Measurements from ENCODE around the gene MISP3.

DNA sequence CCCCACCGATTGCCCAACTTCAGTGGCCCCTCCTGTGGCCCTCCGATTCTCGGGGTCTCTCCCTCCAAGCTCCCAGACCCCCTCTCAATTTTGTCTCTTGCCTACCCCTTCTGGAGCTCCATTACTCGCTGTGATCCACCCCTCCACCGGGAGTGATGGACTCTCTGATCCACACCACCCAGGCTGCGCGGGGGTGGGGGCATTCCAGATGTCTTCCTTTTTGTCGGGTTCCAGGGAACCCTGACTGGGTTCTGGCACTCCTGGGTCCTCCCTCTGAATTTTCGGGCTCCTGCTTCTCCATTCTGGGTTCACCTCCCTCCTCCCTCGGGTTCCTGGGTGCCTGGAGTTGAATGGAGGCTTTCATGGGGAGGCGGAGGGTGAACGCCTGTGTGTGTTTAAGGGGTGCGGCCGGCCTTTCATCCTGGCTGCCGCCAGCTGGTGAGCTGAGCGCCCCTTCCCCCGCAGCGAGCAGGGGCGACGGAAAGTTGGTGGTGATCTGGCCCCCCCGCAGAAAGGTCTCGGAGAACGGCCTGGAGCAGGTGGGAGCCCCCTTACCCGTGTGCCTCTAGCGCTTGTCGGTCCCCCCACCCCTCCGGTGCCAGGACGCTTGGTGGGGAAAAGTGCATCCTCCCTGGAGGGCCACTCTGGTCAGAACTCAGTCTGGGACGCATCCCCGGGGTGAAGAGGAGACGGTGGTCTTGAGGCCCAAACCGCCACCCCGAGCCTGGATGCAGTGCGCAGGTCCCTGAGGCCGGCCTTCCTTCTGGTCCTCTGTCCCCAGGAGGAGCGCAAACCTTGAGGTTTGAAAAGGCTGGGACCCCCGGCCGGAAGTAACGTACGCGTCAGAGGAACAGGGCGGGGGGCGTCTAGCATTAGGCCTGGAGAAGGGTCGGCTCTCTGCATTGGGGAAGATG is 1.6 kb downstream of the MISP3 start:
- TF ChIP-seq POLR2AphosphoS5 (IDR thresholded peaks at IDR 0.05; ENCODE audit: low read depth, low read length) (no peak), POLR2A (IDR thresholded peaks at IDR 0.05; ENCODE audit: low read depth, low read length) (no peak), TAF1 (IDR thresholded peaks at IDR 0.05; ENCODE audit: borderline replicate concordance, low read depth, low read length) (no peak)

All from GM12892 (cell line).